ENCODE data around the gene SLBP.

DNA sequence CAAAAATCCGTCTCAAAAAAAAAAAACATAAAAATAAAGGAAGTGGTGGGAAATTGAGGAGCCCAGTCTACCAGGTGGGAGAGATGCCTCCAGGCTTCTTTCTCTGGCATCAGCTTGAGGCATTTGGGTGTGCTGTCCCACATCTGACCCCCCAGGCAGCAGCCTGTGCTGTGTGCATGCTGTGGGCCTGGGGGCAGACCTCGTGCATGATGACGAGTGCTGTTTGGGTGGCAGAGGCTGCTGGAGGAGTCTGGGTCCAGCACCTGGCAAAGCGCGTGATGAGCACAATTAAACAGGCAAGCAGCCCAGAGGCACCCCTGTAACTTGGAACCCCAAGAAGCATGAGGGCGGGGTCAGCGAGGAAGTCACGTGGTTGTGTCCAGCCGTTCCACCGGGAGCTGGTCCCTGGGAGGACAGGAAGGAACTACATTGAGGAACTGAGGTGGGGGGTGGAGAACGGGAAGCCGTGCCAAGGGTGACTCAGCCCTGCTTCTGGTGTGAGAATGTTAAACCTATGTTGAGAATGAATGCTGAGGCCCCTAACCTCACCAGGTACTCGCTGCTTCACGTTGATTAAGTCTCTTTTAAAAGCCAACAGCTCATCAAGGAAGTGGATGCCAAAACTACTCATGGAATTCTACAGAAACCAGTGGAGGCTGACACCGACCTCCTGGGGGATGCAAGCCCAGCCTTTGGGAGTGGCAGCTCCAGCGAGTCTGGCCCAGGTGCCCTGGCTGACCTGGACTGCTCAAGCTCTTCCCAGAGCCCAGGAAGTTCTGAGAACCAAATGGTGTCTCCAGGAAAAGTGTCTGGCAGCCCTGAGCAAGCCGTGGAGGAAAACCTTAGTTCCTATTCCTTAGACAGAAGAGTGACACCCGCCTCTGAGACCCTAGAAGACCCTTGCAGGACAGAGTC, 15.3 kb upstream of the SLBP start:
- no peak for TF ChIP-seq TCF7L2 (IDR thresholded peaks at IDR 0.05; ENCODE audit: low read depth, low read length)
- TF ChIP-seq, protein P1, sequence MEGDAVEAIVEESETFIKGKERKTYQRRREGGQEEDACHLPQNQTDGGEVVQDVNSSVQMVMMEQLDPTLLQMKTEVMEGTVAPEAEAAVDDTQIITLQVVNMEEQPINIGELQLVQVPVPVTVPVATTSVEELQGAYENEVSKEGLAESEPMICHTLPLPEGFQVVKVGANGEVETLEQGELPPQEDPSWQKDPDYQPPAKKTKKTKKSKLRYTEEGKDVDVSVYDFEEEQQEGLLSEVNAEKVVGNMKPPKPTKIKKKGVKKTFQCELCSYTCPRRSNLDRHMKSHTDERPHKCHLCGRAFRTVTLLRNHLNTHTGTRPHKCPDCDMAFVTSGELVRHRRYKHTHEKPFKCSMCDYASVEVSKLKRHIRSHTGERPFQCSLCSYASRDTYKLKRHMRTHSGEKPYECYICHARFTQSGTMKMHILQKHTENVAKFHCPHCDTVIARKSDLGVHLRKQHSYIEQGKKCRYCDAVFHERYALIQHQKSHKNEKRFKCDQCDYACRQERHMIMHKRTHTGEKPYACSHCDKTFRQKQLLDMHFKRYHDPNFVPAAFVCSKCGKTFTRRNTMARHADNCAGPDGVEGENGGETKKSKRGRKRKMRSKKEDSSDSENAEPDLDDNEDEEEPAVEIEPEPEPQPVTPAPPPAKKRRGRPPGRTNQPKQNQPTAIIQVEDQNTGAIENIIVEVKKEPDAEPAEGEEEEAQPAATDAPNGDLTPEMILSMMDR (IDR thresholded peaks at IDR 0.05), result no peak
